Raji (cell line): ENCODE measurements around the gene PAPLN.

Source experiments
- POLR2A ChIP-seq: IDR thresholded peaks from 2 replicates; pipeline ENCODE4 v1.6.1; 2011; ENCODE audit warnings: low read depth, low read length, control low read depth; ENCODE audit not compliant: insufficient read depth

PAPLN gene

DNA sequence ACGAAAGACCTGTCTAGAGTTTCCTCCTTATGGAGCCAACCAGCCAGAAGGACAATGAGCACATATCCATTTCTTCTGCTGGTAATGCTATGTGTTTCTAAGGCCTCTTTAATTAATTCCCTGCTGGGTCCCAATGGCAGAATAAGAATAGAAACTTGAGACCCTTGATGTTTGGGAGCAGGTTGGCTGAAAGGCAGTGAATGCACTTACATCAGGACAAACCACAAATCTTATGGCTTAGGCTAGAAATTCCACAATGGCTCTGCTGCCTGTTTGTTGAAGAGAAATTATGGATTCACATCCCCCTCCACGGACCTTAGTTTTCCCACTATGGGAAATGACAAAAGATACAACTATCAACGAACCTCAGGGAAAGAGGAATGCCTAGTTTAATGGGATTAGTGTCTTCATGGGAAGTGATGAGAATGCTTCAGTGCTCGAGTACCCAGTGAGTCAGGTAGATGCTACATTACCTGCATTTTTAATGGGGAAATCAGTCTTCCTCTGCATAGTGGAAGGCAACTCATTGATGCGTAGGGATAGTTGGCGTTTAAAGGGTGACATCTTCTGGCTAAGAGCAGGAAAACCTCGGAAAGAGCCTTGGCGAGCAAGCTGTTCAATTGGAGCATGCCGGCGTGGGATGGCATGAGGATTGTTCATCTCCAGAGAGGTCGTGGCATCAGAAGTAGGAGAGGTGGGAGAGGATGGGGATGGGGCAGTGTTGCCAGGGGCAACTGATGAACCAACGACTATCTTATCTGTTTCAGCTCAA is 46.5 kb downstream of the PAPLN start:
- no peak for TF ChIP-seq POLR2A

DNA sequence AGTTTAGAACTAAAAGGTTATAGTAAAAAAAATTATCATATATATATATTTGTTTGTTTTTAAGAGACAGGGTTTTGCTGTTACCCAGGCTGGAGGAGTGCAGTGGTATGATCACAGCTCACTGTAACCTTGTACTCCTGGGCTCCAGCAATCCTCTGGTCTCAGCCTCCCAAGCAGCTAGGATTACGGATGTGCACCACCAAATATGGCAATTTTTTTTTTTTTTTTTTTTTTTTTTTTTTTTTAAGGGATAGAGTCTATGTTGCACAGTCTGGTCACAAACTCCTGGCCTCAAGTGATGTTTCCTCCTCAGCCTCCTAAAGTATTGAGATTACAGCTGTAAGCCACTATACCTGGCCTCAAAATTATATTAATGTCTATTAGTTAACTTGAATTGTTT is 48.7 kb downstream of the PAPLN start:
- no peak for TF ChIP-seq POLR2A

DNA sequence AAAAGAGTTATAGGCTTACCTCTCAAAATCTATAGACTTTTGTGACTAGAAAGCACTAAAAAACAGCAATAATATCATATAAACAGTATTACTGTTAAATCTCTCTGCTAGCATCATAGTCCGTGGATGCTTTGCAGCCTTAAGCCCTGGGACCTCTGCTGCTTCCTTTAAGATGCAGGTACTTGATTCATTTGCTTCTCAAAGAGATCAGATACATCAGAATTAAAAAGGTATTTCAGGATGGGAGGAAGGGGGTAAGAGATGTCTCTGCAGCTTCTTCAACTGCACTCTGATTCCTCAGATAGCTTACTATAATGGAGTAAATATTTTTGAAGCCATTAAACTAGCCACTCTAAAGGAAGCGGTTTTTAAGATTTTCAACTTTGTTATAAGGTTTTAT is 49.3 kb downstream of the PAPLN start:
- no peak for TF ChIP-seq POLR2A

DNA sequence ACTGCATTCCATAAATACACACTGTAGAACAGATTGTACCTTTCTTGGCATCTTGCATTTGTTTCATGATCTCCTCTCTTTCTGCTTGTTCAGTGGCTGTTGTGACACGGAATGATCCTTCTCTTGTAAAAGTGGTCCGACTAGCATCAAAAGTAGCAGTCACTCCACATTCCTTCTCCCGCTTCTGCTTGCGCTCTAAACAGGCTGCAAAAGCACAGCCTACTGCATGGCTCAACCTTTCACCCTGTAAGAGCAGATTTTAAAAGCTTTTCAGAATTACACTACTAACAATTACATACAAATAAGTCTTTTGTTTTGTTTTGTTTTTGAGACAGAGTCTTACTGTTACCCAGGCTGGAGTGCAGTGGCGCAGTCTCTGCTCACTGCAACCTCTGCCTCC is 49.8 kb downstream of the PAPLN start:
- TF ChIP-seq POLR2A, result no peak

DNA sequence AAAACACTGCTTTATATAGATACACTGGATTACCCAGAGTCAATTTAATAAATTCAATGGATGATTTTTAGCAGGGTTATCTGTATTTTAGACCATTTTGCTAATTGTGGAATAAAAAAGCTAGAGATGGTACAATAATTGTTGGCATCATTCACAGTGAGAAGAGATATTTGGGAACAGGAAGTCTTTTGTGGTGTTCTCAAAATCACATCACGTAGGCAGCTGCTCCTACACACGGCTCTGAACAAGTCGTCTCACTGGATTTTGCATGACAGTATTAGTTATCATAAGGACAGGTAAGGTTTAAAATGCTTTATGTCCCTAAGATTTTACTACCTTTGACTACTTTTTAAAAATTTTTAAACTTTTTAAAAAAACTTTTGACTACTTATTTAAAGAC is 52.0 kb downstream of the PAPLN start:
- no peak for TF ChIP-seq POLR2A

DNA sequence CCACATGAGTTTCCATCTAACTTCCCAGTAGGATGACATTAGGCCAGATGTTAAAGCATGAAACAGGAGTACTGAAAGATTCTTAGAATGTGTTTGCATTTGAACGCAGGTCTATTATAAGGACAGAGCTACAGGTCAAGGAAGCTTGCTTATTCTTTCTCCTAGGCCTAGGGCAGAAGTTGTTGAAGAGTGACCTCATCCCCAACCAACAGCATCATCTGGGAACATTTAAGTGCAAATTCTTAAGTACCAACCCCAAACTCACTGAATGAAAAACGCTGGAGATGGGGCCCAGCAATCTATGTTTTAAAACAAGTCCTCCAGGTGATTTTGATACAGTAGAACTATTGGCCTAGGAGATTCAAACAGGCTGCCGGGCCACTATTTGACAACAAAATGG is 52.4 kb downstream of the PAPLN start:
- TF ChIP-seq POLR2A, result no peak

DNA sequence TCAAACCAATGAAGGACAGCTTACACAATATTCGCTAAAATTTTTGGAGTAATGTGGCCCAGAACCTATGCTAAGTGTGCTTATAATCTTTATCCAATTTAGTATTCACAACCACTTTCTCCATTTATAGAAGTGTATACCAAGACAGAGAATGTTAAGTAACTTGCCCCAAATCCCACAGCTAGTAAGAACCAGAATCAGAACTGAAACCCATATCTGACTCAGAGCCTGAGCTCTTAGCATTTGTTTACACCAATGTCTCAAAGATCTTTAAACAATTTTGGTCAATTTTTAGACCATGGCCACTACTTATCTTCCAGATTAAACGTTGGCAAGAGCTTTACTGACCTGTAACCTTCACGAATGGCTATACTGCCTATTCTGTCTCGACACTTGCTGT is 53.0 kb downstream of the PAPLN start:
- TF ChIP-seq POLR2A, result no peak

DNA sequence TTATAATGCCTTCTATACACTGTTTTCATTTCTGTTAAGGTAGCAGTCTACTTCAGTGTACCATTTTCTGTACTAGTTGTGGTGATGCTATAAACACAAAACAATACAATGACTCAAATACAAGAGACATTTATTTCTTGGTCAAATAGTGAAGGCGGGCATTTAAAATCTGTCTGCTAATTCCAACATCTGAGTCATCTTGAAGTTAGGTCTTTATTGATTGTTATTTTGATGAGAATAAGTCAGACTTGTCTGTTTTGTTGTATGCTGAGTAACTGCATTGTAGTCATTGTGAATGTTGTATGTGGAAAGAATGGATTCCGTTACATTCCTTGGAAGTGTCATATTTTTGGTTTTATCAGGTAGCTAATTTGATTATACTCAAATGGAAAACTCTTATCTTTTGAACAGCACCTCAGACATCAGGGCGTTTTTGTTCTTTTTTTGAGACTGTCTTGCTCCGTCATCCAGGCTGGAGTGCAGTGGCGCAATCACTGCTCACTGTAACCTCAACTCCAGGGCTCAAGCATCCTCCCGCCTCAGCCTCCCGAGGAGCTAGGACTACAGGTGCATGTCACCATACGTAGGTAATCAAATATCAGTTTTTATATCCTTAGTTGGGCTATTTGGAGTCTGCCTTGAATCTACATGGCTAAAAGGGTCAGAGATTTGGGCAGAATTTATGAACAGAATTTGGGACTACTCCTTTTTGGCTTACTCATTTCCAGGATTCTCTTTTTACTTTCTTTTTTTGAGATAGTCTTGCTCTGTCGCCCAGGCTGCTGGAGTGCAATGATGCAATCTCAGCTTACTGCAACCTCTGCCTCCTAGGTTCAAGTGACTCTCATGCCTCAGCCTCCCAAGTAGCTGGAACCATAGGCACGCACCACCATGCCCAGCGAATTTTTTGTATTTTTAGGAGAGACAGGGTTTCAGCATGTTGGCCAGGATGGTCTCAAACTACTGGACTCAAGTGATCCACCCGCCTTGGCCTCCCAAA is 56.8 kb downstream of the PAPLN start:
- no peak for TF ChIP-seq POLR2A

DNA sequence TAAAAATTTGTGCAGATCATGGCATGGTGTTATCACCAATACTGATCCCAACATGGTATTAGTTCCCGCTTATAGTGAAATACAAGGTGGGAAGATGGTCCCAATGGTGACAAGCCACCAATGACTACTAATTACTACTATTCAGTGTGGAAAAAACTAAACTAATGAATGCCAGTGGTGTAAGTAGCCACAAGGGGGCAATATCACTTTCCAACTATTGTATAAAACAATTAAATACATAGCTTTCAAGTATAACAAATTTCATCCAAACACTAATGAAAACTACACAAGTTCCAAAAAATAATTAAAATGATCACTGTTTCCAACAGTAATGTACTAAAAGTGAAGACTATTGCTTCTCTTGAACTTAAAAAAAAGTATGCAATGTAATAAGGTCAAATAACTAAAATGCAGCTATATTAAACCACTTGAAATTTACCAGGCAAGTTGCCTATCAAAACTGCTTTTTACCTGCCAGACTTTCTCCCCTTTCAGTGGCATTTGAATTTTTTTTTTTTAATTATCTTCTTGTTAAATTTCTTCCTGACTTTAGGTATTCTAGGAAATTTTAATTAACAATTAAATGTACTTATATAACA is 58.0 kb downstream of the PAPLN start:
- no peak for TF ChIP-seq POLR2A

DNA sequence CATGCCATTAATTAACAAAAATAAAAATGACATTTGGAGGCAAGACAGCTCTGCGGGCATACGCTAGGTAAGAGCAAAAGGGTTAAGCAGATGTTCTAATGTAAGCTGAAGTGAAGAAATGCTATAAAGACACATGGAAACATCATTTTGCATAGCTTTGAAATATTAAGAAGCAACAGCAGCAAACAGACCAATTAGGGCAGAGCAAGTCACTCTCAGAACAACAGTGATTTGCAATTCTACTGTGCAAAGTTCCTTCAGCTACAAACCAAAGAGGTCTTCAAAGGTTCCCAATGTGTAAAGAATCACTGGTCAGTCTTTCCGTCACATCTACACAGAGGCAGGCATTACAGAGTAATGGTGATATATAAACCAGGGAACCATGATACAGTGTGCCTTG is 68.2 kb downstream of the PAPLN start:
- no peak for TF ChIP-seq POLR2A

DNA sequence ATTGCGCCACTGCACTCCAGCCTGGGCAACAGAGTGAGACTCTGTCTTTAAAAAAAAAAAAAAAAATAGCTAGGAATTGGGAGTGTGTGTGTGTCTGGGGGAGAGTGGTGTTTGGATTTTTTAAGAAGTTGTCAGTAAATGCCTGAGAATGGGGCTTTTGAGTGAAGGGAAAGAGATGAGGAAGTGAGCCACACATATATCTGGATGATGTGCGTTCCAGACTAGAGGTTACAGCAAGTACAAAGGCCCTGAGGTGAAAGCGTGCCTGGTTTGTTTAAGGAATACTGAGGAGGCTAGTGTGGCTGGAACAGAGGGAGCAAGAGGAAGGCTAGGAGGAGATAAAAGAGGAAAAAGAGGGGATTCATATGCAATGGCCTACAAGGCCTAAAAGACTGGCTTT is 70.0 kb downstream of the PAPLN start:
- TF ChIP-seq POLR2A, result no peak

DNA sequence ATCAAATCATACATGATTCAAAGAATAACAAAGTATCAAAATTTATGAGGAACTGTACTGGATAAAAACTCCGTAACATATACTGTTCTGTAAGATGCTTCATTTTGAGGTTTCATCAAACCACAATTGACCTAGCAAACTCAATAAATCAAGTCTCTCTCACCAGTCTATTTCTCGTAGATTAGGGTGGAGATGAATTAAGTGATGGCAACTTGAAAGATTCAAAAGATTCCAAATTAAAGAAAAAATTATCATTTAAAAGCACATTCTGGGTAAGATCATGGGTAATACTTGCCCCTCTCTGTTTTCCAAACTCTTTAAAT is 74.4 kb downstream of the PAPLN start:
- no peak for TF ChIP-seq POLR2A

DNA sequence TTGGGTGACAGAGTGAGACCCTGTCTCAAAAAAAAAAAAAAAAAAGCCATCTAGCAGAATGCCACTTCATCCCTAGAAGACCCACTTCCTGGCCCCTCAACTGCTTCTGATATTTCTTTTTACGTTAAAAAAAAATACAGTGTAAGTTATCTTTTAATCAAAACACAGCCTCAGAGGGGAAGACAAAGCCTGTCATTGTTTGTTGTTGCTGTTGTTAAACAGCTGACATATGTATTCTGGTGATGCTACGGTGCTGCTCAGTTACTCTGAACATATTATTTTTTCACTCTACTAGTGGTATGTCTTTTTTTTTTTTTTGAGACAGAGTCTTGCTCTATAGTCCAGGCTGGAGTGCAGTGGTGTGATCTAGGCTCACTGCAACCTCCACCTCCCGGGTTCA is 75.4 kb downstream of the PAPLN start:
- TF ChIP-seq POLR2A, result no peak

DNA sequence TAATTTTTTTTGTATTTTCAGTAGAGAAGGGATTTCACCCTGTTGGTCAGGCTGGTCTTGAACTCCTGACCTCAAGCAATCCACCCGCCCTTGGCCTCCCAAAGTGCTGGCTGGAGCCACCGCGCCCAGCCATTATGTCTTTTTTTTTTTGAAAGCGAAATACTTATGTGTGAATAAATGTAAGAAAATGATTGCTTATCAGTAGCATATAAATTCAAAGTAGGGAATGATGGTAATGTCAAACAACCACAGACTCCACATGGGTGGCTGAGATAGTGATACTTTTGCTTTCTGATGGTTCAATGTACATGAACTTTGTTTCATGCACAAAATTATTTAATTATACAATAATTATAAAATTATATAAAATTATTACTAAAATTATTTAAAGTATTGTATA is 75.8 kb downstream of the PAPLN start:
- no peak for TF ChIP-seq POLR2A

DNA sequence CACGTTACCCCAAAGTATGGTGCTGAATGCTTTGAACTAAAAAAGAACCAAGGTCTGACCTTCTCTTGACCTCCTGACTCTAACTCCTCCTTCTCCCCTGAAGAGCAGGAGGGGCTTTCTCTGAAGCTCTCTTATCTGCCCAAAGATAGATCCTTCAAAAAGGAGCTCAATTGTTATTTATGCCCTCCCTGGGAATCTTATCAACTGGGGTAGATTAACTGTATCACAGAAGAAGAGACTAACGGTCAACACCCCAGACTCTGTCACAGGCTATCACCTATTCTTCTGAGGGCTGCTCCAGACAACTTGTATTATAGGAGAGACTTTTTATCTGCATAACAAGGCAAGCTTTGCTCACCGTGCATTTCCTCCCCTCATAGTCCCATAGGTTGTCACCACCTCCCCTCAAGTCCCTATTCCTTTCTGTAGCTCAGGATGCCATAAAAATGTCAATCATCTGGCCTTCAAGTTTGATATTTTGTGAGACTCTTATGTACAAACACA is 86.6 kb downstream of the PAPLN start:
- no peak for TF ChIP-seq POLR2A
